Measurements from ENCODE around the gene BMP2. TPM values are rescaled to one million over a fixed set of nuclear protein-coding genes. Genes with fewer than 3 reads are reported as not detected.

The BMP2 gene
- 0.84 and 0.88 TPM in 2 replicates for total RNA-seq (2014; rRNA removed; shearing (Covaris generic))

- DNase-seq (ENCODE audit: low read depth): peak; percentile 67
These were observed at the start of gene BMP2 for GRCh38 chr20:6767536-6768227. Gene BMP2, plus strand, starts transcription at chr20:6767686. Its CDS starts 2,441 bp downstream, at chr20:6770127.

GRCh38 chr20:6718662-6719368 lies 48.7 kb upstream of the BMP2 start:
- peak; percentile 89 for DNase-seq (ENCODE audit: low read depth)

- DNase-seq (ENCODE audit: low read depth): no peak
These were observed 48.1 kb upstream of the BMP2 start for GRCh38 chr20:6719369-6719721.

- DNase-seq (ENCODE audit: low read depth): no peak
These were observed 40.7 kb upstream of the BMP2 start for GRCh38 chr20:6726761-6727160.

- DNase-seq (ENCODE audit: low read depth): no peak
These were observed 36.7 kb upstream of the BMP2 start for GRCh38 chr20:6730672-6731328.

GRCh38 chr20:6732001-6732447 lies 35.5 kb upstream of the BMP2 start:
- no peak for DNase-seq (ENCODE audit: low read depth)

GRCh38 chr20:6732851-6733250 lies 34.6 kb upstream of the BMP2 start:
- no peak for DNase-seq (ENCODE audit: low read depth)

- DNase-seq (ENCODE audit: low read depth): no peak
These were observed 33.5 kb upstream of the BMP2 start for GRCh38 chr20:6733965-6734364.

- no peak for DNase-seq (ENCODE audit: low read depth)
These were observed 31.3 kb upstream of the BMP2 start for GRCh38 chr20:6735942-6736845.

GRCh38 chr20:6739406-6739805 lies 28.1 kb upstream of the BMP2 start:
- DNase-seq (ENCODE audit: low read depth): no peak

GRCh38 chr20:6740096-6740495 lies 27.4 kb upstream of the BMP2 start:
- no peak for DNase-seq (ENCODE audit: low read depth)

GRCh38 chr20:6744180-6744579 lies 23.3 kb upstream of the BMP2 start:
- DNase-seq (ENCODE audit: low read depth): no peak

- DNase-seq (ENCODE audit: low read depth): no peak
These were observed 22.7 kb upstream of the BMP2 start for GRCh38 chr20:6744805-6745204.

- DNase-seq (ENCODE audit: low read depth): peak; percentile 14
These were observed 20.4 kb upstream of the BMP2 start for GRCh38 chr20:6746901-6747609.

GRCh38 chr20:6750438-6750837 lies 17.0 kb upstream of the BMP2 start:
- DNase-seq (ENCODE audit: low read depth): no peak

- DNase-seq (ENCODE audit: low read depth): no peak
These were observed 10.5 kb upstream of the BMP2 start for GRCh38 chr20:6756693-6757595.

- DNase-seq (ENCODE audit: low read depth): no peak
These were observed 2.9 kb upstream of the BMP2 start for GRCh38 chr20:6764619-6765018.

GRCh38 chr20:6765469-6766058 lies 1.9 kb upstream of the BMP2 start:
- peak; percentile 74 for DNase-seq (ENCODE audit: low read depth)

- no peak for DNase-seq (ENCODE audit: low read depth)
These were observed 1.1 kb upstream of the BMP2 start for GRCh38 chr20:6766433-6766832.

- DNase-seq (ENCODE audit: low read depth): no peak
These were observed 355 bp upstream of the BMP2 start for GRCh38 chr20:6767126-6767535.

Data from RPMI7951 (cell line).